SK-N-MC (cell line): Measurements from ENCODE around the gene CHST1.

Experiments used
- DNase-seq: peaks from one replicate; pipeline ENCODE4 v3.0.0-alpha.2; 2011; ENCODE audit warnings: low read depth, low spot score
- H3K27ac ChIP-seq: fragments of 200-600 bp; sonication (generic); 2 replicates; pipeline ENCODE4 v1.5.1; 2016; ENCODE audit warnings: mixed run types
- H3K36me3 ChIP-seq: fragments of 200-600 bp; sonication (generic); 2 replicates; pipeline ENCODE4 v1.6.1; 2017; ENCODE audit warnings: antibody characterized with exemption, low read length, mixed read lengths; ENCODE audit not compliant: insufficient read depth
- H3K4me3 ChIP-seq: fragments of 200-600 bp; sonication (generic); 2 replicates; pipeline ENCODE4 v1.5.1; 2016
- H3K9ac ChIP-seq: fragments of 200-600 bp; sonication (generic); 2 replicates; pipeline ENCODE4 v1.8.0; 2017; ENCODE audit warnings: mixed run types, mixed read lengths; ENCODE audit not compliant: insufficient read length
- H3K9me3 ChIP-seq: fragments of 200-600 bp; sonication (generic); 2 replicates; pipeline ENCODE4 v1.6.1; 2017; ENCODE audit warnings: low read depth, mild to moderate bottlenecking, antibody characterized with exemption, low read length, moderate library complexity, mixed read lengths
- EZH2 ChIP-seq: fragments of 200-600 bp; sonication (generic); IDR thresholded peaks from one replicate; pipeline ENCODE4 v1.6.1; 2017; ENCODE audit warnings: antibody characterized with exemption
- FOXP2 ChIP-seq: optimal IDR thresholded peaks from 2 replicates; pipeline ENCODE3; 2011; ENCODE audit warnings: mild to moderate bottlenecking, moderate library complexity; ENCODE audit not compliant: insufficient read depth; ENCODE audit errors: extremely low read length, control extremely low read depth
- POLR2AphosphoS5 ChIP-seq: IDR thresholded peaks from 2 replicates; pipeline ENCODE4 v1.6.1; 2012; ENCODE audit warnings: mild to moderate bottlenecking, low read depth, low read length, borderline replicate concordance

Gene CHST1

GRCh38 chr11:45688472-45689033 is 23.1 kb upstream of the CHST1 start:
- TF ChIP-seq POLR2AphosphoS5: no peak
- no peak for TF ChIP-seq EZH2
- TF ChIP-seq FOXP2: no peak

DNA sequence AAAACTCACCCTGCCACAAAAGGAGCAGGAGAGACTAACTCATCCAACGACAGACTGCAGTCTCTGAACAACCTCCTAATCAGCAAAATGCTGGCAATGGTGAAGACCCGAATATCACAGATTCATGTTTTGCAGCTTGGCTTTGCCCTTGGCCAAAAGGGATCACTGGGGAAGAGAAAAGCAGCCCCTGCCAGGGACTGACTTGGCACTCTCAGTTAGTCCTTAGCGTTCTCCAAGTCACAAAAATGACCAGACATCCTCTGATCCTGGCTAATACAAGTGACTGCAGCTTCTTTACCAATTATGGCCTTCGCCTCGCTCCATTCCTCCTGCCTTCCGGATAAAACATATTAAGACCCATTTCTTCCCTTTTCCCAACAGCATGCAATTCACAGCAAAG is 22.4 kb upstream of the CHST1 start:
- no peak for DNase-seq
- TF ChIP-seq EZH2 (no peak), FOXP2 (no peak), POLR2AphosphoS5 (no peak)
- H3K9ac ChIP-seq: no peak overlapping the region
- H3K27ac ChIP-seq: no peak overlapping the region
- H3K4me3 ChIP-seq: no peak overlapping the region
- no peaks in the 10 kb centered on the region for H3K9me3 ChIP-seq
- H3K36me3 ChIP-seq: no peaks in the 10 kb centered on the region

More at GRCh38 chr11:45688472-45689033, 23.1 kb upstream of the CHST1 start:
- Histone ChIP-seq H3K36me3 (no peaks in the 10 kb centered on the region), H3K4me3 (no peak overlapping the region), H3K27ac (no peak overlapping the region), H3K9ac (no peak overlapping the region), H3K9me3 (no peaks in the 10 kb centered on the region)
- DNase-seq: no peak

DNA sequence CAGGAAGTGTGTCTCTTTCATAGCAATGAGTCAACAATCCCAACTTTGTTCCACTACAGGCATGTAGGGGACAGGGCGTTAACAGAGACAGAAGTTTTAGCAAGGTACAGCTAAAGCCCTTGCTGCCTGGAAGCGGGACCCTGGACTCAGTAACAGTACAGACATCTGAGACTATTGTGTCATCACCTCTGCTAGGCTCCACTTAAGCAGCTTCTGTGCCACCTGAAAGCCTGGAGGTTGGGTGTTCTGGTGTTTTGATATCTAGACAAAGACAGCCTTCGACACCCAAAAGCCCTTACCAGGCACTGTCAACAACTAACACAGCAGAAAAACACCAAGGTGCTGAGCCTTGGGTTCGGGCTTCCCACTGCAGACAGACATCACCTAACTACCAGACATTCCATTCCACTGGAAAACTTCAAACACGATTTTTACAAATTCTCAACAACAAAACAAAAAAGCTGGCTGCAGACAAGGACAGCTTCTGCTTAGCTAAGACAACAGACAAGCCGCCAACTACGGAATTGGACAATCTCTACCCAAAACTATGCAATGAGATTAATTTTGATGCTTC is 20.6 kb upstream of the CHST1 start:
- DNase-seq: no peak
- H3K4me3 ChIP-seq: no peak overlapping the region
- TF ChIP-seq FOXP2 (no peak), POLR2AphosphoS5 (no peak), EZH2 (no peak)
- H3K9ac ChIP-seq: no peak overlapping the region
- no peaks in the 10 kb centered on the region for H3K36me3 ChIP-seq
- no peaks in the 10 kb centered on the region for H3K9me3 ChIP-seq
- no peak overlapping the region for H3K27ac ChIP-seq

DNA sequence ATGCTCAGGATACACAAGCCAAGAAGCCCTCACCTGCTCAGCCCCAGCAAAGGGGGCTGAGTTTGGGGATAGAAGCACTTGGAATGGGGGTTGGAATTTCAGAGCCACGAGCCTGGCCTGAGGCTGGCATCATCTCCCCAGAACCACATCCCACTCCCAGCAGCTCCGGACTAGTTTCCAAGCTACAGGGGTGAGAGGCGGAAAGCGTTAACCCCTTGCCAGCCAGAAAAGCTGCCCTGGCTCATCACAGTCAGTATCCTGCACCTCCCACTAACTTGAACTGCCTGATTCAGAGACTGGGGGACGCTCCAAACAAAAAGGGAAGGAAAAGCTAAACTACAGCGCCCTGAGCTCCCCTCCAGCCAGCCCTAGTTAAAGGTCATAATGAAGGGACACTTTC is 19.0 kb upstream of the CHST1 start:
- H3K9ac ChIP-seq: no peak overlapping the region
- no peak overlapping the region for H3K27ac ChIP-seq
- no peak overlapping the region for H3K4me3 ChIP-seq
- TF ChIP-seq EZH2 (no peak), POLR2AphosphoS5 (no peak), FOXP2 (no peak)
- H3K9me3 ChIP-seq: no peaks in the 10 kb centered on the region
- DNase-seq: no peak
- no peaks in the 10 kb centered on the region for H3K36me3 ChIP-seq

GRCh38 chr11:45683271-45684058 is 18.0 kb upstream of the CHST1 start:
- Histone ChIP-seq H3K9me3 (no peaks in the 10 kb centered on the region), H3K9ac (no peak overlapping the region), H3K36me3 (no peaks in the 10 kb centered on the region), H3K27ac (no peak overlapping the region), H3K4me3 (no peak overlapping the region)
- TF ChIP-seq POLR2AphosphoS5 (no peak), FOXP2 (no peak), EZH2 (no peak)
- DNase-seq: no peak

DNA sequence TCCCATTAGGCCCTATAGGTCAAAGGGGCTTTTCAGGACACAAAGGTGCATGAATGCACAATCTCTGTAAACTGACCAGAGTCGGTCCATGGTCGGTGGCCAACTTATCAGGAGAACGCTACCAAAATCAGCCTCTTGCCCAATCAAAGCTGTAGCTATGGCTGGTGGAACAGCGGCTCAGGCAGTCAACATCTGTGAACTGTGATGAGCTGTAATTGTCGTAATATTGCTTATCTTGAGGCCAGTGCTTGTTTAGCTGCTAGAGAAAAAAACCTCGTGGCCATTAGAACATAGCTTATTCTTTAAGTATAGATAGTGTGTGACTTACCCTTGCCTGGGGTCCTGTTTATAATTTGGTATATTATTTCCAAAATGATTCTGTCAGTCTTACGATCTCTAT is 14.4 kb upstream of the CHST1 start:
- no peaks in the 10 kb centered on the region for H3K9me3 ChIP-seq
- H3K4me3 ChIP-seq: no peak overlapping the region
- no peak for TF ChIP-seq EZH2
- TF ChIP-seq POLR2AphosphoS5: no peak
- TF ChIP-seq FOXP2: no peak
- DNase-seq: no peak
- no peaks in the 10 kb centered on the region for H3K36me3 ChIP-seq
- no peak overlapping the region for H3K27ac ChIP-seq
- no peak overlapping the region for H3K9ac ChIP-seq

GRCh38 chr11:45678976-45679375 is 13.6 kb upstream of the CHST1 start:
- no peak overlapping the region for H3K4me3 ChIP-seq
- TF ChIP-seq FOXP2: no peak
- TF ChIP-seq POLR2AphosphoS5: no peak
- no peak for DNase-seq
- H3K27ac ChIP-seq: no peak overlapping the region
- H3K9ac ChIP-seq: no peak overlapping the region
- no peaks in the 10 kb centered on the region for H3K9me3 ChIP-seq
- H3K36me3 ChIP-seq: no peaks in the 10 kb centered on the region

- H3K9me3 ChIP-seq: no peaks in the 10 kb centered on the region
- no peaks in the 10 kb centered on the region for H3K36me3 ChIP-seq
- H3K27ac ChIP-seq: no peak overlapping the region
- DNase-seq: no peak
- H3K4me3 ChIP-seq: no peak overlapping the region
- H3K9ac ChIP-seq: no peak overlapping the region
- TF ChIP-seq FOXP2 (no peak), EZH2 (no peak), POLR2AphosphoS5 (no peak)
Observed at GRCh38 chr11:45677770-45678512, 12.5 kb upstream of the CHST1 start.
